ENCODE results near the gene PTPRT. TPM values are rescaled to one million over a fixed set of nuclear protein-coding genes. Genes with fewer than 3 reads are reported as not detected.

Gene PTPRT
- total and polyA plus RNA-seq, 9 donors, result under 0.01 to 3.2 (median 0.22) TPM; not detected in 1

GRCh38 chr20:42610070-42610469 is 579.6 kb downstream of the PTPRT start:
- intact Hi-C loops (cut with DNase I), result no loop called here
- Histone ChIP-seq H3K27me3 (no peaks in the 10 kb centered on the region), H3K4me1 (ENCODE audit: insufficient read depth) (no peaks in the 10 kb centered on the region), H3K9me3 (no peaks in the 10 kb centered on the region), H3K27ac (no peak overlapping the region), H3K36me3 (no peaks in the 10 kb centered on the region), H3K4me3 (no peak overlapping the region)
- no peak for DNase-seq
- TF ChIP-seq POLR2A (IDR thresholded peaks at IDR 0.05) (no peak), EP300 (IDR thresholded peaks at IDR 0.05) (no peak)
- TF ChIP-seq, protein P1, sequence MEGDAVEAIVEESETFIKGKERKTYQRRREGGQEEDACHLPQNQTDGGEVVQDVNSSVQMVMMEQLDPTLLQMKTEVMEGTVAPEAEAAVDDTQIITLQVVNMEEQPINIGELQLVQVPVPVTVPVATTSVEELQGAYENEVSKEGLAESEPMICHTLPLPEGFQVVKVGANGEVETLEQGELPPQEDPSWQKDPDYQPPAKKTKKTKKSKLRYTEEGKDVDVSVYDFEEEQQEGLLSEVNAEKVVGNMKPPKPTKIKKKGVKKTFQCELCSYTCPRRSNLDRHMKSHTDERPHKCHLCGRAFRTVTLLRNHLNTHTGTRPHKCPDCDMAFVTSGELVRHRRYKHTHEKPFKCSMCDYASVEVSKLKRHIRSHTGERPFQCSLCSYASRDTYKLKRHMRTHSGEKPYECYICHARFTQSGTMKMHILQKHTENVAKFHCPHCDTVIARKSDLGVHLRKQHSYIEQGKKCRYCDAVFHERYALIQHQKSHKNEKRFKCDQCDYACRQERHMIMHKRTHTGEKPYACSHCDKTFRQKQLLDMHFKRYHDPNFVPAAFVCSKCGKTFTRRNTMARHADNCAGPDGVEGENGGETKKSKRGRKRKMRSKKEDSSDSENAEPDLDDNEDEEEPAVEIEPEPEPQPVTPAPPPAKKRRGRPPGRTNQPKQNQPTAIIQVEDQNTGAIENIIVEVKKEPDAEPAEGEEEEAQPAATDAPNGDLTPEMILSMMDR (IDR thresholded peaks at IDR 0.05), result no peak
- 69 to 85% (median 78%) methylated on average over 4 of the region's 4 CpGs for WGBS, 3 donors

- no peak for DNase-seq
- Histone ChIP-seq H3K27ac (no peak overlapping the region), H3K27me3 (no peaks in the 10 kb centered on the region), H3K4me1 (ENCODE audit: insufficient read depth) (no peaks in the 10 kb centered on the region), H3K36me3 (no peaks in the 10 kb centered on the region), H3K4me3 (no peak overlapping the region), H3K9me3 (no peaks in the 10 kb centered on the region)
- 47 to 79% (median 51%) methylated on average over 4 of the region's 4 CpGs for WGBS, 3 donors
- TF ChIP-seq EP300 (IDR thresholded peaks at IDR 0.05) (no peak), POLR2A (IDR thresholded peaks at IDR 0.05) (no peak)
- TF ChIP-seq, protein P1 (IDR thresholded peaks at IDR 0.05), result no peak
- intact Hi-C loops (cut with DNase I), result no loop called here
Observed at GRCh38 chr20:42609618-42610017, 580.1 kb downstream of the PTPRT start.

DNA sequence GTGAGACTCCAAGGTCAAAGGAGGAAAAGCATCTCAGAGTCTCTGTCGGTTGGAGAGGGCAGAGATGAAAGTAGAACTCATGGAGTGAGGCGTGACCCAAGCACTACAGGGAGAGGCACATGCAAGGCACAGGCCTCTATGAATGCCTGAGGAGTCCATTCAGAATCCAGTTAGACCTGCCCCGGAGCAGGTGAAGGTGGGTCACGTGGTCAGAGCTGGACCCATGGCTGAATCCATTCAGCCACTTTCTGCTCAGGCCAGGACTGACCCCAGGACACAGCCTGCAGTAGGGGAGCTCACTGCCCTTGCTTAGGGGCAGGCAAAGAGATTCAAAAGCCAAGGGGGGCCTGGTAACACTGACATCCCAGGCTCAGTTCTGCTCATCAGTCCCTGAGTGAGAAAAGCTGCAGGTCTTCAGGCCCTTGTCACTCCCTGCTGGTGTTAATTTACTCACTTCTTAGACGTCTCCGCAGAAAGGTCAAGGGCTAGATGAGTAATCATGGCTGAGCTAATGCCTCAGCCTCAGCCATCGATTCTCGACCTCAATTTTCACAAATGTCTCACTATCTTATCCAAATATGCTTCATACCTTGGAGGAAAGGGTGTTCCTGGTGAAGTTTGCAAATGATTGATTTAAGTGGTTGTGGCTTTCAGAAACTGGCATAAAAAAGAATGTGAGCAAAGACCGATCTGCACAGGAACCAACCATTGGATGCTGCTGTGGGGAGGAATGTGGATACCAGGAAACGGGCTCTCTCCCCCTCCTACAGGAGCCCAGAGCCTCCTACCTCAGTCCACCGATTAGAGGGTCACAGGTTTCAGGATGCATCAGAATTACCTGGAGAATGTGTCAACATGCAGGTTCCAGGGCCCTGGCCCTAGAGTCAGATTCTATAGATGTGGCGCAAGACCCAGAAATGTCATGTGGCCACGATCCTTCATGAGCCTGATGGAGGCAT is 584.4 kb downstream of the PTPRT start:
- 56 to 60% (median 59%) methylated on average over 13 of the region's 13 CpGs for WGBS, 3 donors
- H3K36me3 ChIP-seq, result no peaks in the 10 kb centered on the region
- no peaks in the 10 kb centered on the region for H3K27me3 ChIP-seq
- H3K4me1 ChIP-seq (ENCODE audit: insufficient read depth), result no peaks in the 10 kb centered on the region
- no peak for DNase-seq
- H3K4me3 ChIP-seq, result no peak overlapping the region
- no peak overlapping the region for H3K27ac ChIP-seq
- TF ChIP-seq EP300 (IDR thresholded peaks at IDR 0.05), result no peak
- TF ChIP-seq POLR2A (IDR thresholded peaks at IDR 0.05), result no peak
- TF ChIP-seq, protein P1 (IDR thresholded peaks at IDR 0.05), result no peak
- no peaks in the 10 kb centered on the region for H3K9me3 ChIP-seq
- intact Hi-C loops (cut with DNase I), result loop anchor here in 1 of 4 donors (5.0 kb wide), 1 partner anchor 503 kb away; no protein-coding TSS in a partner anchor

DNA sequence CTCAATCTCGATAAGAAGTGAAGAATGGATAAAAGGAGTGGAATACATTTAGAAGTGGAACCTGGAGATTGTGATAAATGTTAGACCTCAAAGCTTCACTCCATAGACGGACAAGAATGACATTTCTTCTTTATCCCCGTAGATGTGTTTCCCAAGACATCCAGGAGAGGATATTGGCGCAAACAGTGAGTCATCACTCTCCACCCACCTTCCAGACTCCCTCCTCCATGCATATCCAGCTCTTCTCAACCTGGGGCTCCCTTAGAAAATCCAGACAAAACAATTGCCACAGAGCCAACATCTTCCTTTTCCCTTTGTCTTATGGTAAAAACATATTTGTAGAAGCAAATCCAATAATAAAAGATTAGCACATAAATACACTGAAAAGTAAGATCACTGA is 586.1 kb downstream of the PTPRT start:
- no peaks in the 10 kb centered on the region for H3K27me3 ChIP-seq
- H3K4me1 ChIP-seq (ENCODE audit: insufficient read depth), result no peaks in the 10 kb centered on the region
- TF ChIP-seq POLR2A (IDR thresholded peaks at IDR 0.05) (no peak), EP300 (IDR thresholded peaks at IDR 0.05) (no peak)
- TF ChIP-seq, protein P1 (IDR thresholded peaks at IDR 0.05), result no peak
- H3K4me3 ChIP-seq, result no peak overlapping the region
- DNase-seq, result no peak
- no peaks in the 10 kb centered on the region for H3K9me3 ChIP-seq
- 26 to 57% (median 36%) methylated on average over 4 of the region's 4 CpGs for WGBS, 3 donors
- no peak overlapping the region for H3K27ac ChIP-seq
- intact Hi-C loops (cut with DNase I), result loop anchor here in 1 of 4 donors (5.0 kb wide), 1 partner anchor 501 kb away; no protein-coding TSS in a partner anchor
- H3K36me3 ChIP-seq, result no peaks in the 10 kb centered on the region

Measured in ovary (tissue), 9 donors.